ENCODE measurements around the gene NAALADL2.

DNA sequence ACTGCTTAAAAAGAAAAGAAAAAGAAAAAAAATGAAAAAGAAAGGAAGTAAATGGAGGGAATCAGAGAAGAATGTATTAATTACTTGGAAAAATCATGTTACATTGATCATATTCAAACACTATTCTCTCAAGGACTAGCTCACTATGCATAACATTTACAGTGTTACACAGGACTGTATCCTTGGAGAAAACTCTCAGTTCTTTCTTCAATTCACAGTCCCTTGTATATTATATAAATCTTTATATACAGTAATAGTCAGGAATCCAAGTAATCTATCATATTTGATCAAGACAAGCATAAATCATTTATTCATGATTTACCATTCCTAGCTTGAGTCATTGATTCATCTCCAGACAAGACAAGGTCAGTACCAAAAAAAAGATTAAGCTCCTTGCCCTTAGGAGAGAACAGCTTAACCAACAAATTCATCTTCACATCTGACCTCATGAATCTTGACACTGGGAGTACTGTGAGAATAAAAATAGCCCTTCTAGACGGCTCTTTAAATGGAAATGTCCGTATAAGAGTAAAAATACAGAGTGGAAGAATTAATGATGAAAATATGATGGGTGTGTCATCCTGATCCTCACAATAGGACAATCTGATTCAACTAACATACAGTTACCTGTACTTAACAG is 980.4 kb downstream of the NAALADL2 start:
- TF ChIP-seq, protein P1, sequence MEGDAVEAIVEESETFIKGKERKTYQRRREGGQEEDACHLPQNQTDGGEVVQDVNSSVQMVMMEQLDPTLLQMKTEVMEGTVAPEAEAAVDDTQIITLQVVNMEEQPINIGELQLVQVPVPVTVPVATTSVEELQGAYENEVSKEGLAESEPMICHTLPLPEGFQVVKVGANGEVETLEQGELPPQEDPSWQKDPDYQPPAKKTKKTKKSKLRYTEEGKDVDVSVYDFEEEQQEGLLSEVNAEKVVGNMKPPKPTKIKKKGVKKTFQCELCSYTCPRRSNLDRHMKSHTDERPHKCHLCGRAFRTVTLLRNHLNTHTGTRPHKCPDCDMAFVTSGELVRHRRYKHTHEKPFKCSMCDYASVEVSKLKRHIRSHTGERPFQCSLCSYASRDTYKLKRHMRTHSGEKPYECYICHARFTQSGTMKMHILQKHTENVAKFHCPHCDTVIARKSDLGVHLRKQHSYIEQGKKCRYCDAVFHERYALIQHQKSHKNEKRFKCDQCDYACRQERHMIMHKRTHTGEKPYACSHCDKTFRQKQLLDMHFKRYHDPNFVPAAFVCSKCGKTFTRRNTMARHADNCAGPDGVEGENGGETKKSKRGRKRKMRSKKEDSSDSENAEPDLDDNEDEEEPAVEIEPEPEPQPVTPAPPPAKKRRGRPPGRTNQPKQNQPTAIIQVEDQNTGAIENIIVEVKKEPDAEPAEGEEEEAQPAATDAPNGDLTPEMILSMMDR (IDR thresholded peaks at IDR 0.05; ENCODE audit: low read length): no peak
- TF ChIP-seq EZH2 (IDR thresholded peaks at IDR 0.05; ENCODE audit: borderline replicate concordance, low read length): no peak

All from OCI-LY1 (cell line).